Esophagus muscularis mucosa (tissue), 4 donors: ENCODE results near the gene PIK3R4.

Experiments
- CTCF ChIP-seq, 3 experiments: fragments of 200-600 bp in 2 of 3; fragments of 450-650 bp in 1 of 3; sonication (generic) in 2 of 3; IDR thresholded peaks; one replicate each; pipeline ENCODE4 v1.5.1; 2017 to 2019; ENCODE audit warnings: antibody characterized with exemption in 3 of 3, mild to moderate bottlenecking in 2 of 3, moderate library complexity in 1 of 3
- EP300 ChIP-seq: sonication (generic); formaldehyde crosslinking; IDR thresholded peaks from one replicate; pipeline ENCODE4 v1.6.1; 2017; ENCODE audit warnings: antibody characterized with exemption
- POLR2A ChIP-seq: fragments of 450-650 bp; IDR thresholded peaks from one replicate; pipeline ENCODE4 v1.6.1; 2017; ENCODE audit warnings: antibody characterized with exemption, moderate library complexity, mild to moderate bottlenecking, low read depth
- POLR2AphosphoS5 ChIP-seq, 2 donors: sonication (generic); formaldehyde crosslinking; IDR thresholded peaks; one replicate each; pipeline ENCODE4 v1.6.1; 2017; ENCODE audit warnings: antibody characterized with exemption in 2 of 2

- TF ChIP-seq CTCF (IDR thresholded peaks at IDR 0.05) (no peak), POLR2A (no peak), POLR2AphosphoS5 (IDR thresholded peaks at IDR 0.05) (no peak), EP300 (no peak)
Measured at GRCh38 chr3:130644628-130645253, 101.9 kb downstream of the PIK3R4 start.
